Tongue (tissue), 2 donors: ENCODE measurements around the gene ADK. TPM values are rescaled to one million over a fixed set of nuclear protein-coding genes. Genes with fewer than 3 reads are reported as not detected.
"Not testable (repeated sequence)": the region's sequence is repeated elsewhere in the genome, so short reads cannot be mapped to it uniquely, and the experiment has no call there.

Source experiments
- DNase-seq: peaks from one replicate; pipeline ENCODE4 v3.0.0-alpha.2; 2015
- total RNA-seq: library from RNA; depleted of rRNA; stranded (reverse); fragments of >200 nt; gene quantifications from one replicate; pipeline ENCODE4 v1.2.3, GENCODE V29; 2014

The ADK gene
- total RNA-seq, 1 donor from 2014 or later: 61.4 TPM

DNA sequence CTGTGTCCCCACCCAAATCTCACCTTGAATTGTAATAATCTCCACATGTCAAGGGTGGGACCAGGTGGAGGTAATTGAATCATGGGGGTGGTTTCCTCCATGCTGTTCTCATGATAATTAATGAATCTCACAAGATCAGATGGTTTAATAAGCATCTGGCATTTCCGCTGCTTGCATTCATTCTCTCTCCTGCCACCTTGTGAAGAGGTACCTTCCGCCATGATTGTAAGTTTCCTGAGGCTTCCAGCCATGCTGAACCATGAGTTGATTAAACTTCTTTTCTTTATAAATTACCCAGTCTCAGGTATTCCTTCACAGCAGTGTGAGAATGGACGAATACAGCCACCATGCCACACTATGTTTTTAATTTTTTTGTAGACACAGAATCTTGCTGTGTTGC is 345.3 kb downstream of the ADK start:
- DNase-seq: not testable (repeated sequence)

DNA sequence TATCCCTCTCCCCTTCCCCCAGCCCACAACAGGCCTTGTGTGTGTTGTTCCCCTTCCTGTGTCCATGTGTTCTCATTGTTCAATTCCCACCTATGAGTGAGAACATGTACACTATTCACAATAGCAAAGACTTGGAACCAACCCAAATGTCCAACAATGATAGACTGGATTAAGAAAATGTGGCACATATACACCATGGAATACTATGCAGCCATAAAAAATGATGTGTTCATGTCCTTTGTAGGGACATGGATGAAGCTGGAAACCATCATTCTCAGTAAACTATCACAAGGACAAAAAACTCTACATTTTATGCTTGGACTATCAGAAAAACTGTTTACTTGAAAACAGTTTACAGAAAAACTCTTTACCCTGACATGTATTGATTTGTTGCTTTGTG is 347.6 kb downstream of the ADK start:
- DNase-seq: not testable (repeated sequence)

DNA sequence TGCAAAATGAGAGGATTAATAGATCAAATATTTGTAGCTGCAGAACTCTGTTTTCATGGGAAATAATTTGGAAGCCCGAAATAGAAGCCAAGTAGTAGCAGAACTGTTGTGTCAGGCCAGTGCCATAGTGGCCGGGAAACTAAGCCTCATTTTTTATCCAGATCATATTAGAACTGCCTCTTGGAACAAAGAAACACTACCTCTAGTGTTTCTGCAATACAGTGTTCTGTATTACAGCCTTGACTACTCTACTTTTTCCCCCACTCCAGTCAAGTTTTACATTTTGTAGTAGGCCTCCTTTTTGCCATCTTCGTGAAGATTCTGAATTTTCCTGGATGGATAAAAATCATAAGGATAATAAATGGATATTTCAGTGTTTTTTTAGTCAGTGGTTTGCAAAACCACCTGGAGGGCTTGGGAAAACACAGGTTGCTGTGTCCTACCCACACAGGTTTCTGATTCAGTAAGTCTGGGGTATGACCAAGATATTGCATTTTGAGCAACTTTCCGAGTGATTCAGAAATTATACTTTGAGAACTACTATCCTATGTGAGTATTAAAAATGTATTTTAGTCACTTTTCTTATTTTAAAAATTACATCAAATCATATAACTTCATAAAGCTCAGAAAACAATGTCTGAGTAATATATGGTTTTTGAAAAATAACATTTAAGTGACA is 349.1 kb downstream of the ADK start:
- DNase-seq: no peak

DNA sequence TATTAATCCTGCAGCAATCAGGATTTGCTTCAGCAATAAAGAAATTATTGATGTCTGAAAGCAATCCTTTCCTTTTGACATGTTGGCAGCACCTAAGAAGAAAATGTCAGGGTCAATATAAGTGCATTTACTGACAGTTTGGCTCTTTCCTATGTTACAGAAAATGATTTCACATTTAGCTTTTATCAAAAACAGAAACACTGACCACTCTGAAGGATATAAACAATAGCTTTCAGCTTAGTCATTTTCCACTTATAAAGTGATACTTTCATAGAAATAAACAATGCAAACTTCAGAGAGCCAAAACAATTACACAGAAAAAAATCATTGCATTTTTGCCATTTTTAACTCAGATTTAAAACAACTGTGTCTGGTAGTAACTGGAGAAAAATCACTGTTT is 349.8 kb downstream of the ADK start:
- DNase-seq: peak; percentile 11

DNA sequence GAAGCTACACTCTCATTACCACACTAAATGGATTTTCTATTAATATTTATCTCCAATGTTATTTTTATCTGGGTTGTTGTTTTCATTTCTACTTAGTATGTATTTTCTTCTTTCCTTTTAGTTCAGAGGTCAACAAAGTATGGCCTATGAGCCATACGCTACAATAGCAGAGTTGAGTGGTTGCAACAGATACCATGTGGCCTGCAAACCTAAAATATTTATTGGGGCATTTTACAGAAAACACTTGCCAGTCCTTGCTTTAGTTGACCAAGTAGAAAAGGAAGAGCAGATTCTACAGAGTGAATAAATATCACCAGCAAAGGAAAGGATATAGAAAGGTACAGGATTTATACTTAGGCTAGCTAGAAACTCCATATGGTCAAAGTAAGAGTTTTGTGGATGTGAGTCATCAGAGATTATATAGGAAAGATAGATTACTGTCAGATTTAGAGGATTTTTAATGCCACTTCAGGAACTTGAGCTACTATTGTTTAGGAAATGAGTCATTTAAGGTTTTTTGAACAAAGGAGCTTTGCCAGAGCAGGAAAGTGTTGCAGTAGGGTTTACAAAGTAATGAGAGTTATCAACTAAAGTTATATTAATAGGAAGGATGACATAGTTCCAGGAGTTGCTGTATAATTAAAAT is 352.1 kb downstream of the ADK start:
- no peak for DNase-seq

DNA sequence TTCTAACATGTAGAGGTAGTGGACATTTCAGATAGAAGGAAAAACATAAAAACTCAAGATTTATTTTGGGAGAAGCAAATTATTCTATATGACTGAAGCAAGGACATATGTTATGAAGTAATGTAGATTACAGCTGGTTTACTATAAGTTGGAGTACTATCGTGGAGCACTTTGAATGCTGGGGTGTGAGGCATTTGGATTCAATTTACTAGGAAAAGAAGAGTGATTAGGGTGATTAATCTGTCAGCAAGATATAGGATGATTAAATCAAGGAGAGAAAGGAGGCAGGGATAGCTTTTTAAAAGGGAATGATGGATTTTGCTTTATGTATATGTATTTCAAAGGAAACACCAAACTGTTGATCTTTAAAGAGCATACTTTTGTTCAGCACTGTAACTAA is 356.9 kb downstream of the ADK start:
- DNase-seq: no peak

DNA sequence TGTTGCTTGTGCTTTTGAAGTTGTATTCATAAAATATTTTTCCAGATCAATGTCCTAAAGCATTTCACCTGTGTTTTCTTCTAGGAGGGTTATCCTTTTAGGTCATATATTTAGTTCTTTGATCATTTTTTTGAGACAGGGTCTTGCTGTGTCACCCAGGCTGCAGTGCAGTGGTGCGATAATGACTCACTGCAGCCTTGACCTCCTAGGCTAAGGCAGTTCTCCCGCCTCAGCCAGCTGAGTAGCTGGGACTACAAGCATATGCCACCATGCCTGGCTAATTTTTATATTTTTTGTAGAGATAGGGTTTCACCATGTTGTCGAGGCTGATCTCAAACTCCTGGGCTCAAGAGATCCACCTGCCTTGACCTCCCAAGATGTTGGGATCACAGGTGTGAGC is 359.6 kb downstream of the ADK start:
- DNase-seq: no peak

DNA sequence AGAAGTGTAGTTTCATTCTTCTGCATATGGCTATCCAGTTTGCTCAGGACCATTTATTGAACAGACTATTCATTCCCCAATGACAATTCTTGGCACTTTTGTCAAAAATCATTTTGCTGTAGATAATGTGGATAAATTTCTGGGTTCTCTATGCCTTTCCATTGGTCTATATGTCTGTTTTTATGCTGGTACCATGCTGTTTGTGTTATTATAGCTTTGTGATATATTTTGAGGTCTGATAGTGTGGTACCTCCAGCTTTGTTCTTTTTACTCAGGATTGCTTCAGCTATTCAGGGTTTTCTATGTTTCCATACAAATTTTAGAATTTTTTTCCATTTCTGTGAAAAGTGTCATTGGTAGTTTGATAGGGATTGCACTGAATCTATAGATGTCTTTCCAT is 360.0 kb downstream of the ADK start:
- no peak for DNase-seq

DNA sequence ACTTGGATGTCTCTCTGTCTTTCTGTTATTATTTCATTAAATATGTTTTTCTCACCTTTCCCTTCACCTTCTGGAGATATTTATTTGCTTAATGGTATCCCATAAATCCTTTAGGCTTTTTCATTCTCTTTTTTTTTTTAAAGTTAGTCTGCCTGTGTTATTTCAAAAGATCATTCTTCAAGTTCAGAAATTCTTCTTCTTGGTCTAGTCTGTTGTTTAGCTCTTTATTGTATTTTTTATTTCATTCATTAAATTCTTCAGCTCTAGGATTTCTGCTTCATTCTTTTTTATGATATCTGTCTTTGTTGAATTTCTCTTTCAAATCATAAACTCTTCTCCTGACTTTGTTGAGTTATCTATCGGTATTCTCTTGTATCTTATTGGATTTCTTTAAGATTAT is 363.3 kb downstream of the ADK start:
- DNase-seq: no peak

DNA sequence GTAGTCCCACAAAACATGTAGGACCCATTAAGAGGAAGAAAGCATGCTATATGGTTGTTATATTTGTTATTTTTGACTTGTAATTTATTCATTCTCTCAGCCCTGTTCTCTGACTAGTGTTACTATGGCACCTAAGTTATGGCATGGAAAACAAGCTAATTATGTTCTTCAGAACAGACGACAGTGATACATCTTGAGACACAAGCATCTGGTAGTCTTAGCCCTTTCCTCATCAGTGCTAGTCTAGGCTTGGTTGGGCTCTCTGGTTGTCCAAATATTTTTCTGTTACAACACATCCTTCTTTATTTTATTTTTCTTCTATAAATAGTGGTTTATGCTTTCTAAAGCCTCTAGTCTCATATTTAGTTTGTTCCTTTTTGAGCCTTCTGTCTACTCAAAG is 367.0 kb downstream of the ADK start:
- no peak for DNase-seq

DNA sequence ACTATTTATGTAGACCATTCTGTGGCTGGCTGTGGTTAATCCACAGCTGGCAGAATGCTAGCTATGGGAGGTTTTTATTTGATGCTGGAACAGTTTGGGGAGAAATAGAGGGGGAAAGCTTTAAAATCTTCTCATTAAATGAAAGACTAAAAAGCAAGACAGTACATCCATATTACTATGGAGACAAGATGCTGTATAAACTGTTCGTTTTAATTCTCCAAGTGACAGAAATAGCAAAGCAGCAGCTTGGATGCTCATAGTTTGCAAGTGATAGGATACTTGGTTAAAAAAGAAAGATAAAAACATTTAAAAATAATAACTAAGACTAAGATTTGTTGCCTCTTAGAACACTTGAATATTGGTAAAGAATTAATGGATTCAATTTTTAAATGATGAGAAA is 370.5 kb downstream of the ADK start:
- no peak for DNase-seq

DNA sequence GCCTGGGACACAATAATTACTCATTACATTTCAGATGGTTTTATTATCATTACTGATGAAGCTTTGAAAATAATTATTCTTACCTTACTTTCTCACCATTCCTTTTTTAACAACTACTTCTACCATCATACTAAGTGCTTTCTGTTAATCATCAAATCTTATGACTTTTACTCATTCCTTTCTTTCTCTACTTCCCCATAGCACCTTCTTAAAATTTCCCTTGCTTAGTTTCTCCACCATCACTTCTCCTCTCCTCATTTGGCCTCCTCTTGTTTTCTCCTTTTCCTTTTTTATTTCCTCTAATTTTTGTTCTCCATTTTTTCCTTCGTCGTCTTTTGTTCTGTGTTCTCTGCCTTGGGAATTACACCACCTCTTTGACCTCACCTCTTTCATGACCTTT is 372.2 kb downstream of the ADK start:
- DNase-seq: no peak

DNA sequence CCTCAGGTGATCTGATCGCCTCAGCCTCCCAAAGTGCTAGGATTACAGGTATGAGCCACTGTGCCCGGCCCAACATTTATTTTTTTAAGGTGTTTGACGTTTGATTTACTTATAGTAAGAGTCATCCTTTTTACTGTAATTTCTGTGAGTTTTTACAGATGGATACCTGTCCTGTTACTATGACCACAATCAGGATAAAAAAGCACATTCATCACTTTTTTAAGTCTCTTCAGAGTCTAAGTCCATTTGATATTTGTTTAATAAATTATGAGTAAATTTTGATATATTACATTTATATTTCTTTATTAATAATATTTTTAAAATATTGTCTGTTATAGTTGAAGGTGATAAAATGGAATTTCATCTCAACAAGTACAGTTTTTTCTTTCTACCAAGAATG is 374.9 kb downstream of the ADK start:
- no peak for DNase-seq

DNA sequence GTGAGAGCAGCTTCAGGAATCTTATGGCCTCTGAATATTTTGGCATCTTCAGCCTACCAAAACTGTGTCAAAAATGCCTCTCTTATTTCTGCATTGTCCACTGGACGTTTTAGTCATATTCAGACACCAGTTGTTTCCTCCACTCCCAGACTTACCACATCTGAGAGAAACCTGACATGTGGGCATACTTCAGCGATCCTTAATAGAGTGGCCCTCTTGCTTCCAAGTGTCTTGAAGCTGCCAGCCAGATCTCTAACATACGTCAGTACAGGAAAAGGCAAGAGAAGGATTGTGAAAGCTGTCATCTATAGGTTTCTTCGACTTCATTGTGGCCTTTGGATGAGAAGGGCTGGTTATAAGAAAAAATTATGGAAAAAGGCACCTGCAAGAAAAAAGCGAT is 376.6 kb downstream of the ADK start:
- not testable (repeated sequence) for DNase-seq

DNA sequence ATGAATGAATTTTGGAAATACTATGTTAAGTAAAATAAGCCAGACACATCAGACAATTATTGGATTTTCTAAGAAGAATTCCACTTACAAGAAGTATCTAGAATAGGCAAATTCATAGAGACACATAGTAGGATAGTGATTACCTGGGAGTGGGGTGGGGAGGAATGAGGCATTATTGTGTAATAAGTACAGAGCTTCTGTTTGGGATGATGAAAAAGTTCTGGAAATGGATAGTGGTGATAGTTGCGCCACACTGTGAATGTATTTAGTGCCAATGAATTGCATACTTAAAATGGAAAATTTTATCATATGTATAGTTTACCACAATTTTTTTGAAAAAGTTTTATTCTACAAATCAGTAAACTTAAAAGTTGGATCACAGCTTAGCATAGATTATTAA is 378.2 kb downstream of the ADK start:
- DNase-seq: no peak

DNA sequence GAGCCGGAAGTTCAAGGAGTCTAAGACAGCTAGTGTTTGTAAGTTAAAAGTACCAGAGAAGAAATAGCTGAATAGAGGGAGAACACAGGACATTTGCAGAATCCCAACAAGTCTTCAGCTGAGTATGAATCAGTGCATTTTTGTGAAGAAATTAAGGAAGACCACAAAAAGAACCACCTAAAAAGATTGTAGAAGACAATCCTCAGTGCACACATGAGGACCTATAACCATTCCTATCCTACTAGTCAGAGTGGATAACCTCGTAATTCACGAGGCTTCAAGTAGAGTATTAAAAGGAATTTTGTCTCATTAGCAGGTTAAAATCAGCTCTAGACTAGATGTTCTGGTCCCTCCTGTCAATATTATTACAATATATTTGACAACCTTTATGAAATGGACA is 380.0 kb downstream of the ADK start:
- DNase-seq: no peak

DNA sequence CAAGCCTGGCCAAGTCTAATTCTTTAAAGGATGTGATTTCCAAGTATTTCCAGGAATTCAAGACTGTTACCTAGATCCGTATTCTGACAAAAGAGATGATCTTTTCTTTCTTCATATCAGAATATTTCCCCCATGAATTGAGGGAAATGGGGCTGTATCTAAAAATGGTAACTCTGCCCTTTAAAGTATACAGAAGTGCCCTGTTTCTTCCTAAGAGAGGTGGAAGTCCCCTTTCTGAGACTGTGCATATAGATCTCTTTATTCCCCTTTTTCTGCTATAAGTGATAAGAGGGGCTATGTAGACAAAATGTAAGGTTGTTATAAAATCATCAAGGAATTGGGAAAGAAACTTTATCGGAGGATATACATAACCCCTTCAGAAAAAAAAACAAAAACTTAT is 388.3 kb downstream of the ADK start:
- no peak for DNase-seq

DNA sequence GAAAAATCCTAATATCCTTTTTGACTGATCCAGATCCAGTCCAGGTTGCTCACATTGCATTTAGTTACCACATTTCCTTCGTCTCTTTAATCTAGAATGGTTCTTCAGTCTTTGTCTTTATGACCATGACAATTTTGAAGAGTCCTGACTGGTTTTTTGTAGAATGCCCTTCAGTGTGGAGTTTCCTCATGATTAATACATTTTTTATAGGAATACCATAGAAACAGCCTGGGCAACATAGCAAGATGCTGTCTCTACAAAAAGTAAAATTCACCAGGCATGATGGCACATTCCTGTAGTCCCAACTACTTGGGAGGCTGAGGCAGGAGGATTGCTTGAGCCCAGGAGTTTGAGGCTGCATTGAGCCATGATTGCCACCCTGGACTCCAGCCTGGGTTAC is 390.4 kb downstream of the ADK start:
- no peak for DNase-seq

DNA sequence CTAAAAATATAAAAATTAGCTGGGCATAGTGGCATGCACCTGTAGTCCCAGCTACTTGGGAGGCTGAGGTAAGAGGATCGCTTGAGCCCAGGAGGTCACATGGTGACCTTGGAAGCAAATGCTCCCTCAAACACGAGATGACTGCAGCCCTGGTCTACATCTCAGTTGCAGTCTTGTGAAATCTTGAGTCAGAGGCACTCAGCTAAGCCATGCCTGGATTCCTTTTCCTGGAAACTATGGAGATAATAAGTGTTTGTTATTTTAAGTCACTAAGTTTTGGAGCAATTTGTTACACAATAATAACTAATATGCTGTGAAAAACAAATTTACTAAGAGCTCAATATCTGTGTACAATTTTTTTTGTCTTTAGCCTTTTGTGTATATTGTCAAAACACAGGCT is 391.1 kb downstream of the ADK start:
- no peak for DNase-seq

DNA sequence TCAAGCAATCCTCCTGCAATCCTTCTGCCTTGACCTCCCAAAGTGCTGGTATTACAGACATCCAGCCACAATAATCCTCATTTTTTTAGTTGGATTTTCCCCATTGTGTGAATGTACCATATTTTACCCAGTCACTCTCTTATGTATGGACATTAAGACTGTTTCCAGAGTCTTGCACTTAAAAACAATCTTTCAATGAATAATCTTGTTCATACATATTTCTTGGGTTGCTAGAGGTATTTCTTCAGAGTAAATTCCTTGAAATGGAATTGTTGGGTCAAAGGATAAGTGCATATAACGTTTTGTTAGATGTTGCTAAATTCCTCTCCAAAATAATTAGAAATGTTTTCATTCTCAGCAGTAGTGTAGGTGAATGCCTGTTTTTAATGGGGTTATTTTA is 392.3 kb downstream of the ADK start:
- DNase-seq: no peak

DNA sequence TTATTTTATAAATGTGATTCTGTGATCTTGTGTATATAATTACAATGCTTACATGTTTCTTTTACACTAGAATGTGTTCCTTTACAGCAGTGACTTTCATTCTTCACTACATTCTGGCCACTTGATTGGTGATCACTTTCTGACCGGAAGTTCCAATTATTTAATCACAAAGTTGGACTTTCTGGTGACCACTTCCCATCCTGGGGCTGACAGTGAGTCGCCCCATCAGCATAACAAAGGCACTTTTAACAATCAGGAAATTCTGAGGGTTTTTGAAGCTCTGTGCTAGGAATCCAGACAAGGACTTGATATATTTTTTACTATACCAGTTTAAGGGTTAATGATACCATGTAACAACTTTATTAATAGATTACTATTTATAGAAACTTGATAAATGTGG is 393.1 kb downstream of the ADK start:
- DNase-seq: no peak

DNA sequence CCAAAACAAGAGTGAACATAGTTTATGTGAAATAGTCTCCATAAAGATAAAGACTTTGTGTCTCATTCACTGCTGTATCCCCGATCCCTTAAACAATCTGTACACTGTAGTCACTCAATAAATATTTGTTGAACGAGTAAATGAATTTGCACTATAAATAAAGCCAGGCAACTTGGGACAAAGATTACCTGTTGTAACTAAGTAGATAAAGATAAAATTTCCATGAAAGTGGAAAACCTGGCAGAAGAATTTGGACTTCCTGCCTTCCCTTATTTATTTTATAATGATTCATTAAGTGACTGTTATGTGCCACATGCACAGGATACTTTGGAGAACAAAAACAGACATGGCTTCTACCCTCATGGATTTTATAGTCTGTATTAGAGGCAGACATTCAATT is 397.7 kb downstream of the ADK start:
- DNase-seq: no peak

DNA sequence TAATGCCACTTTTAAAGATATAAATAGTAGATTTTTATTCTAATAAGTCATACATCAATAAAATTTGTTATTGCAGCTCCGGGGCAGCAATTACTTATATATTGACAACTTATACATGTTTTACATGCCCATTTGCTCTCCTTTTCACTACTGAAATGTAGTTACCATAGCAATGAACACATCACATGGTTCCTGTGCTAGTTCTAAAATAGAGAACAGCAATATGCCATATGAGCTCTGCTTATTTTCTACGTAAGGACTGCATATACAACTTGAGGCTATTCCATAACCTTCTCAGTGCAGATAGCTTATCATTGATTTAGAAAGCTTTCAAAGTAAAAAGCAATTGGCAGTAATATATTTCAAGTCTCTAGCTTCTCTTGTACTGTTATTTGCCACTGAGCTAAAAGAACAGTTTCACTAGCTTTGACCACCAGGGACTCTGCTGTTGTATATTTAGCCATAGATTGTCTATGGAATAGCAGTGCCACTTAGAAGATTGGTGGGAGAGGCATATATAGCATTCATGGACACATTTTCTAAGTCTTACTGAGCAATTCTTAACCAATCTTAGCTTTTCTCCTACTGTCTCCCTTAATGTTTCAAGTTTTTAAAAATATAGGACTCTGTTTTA is 405.2 kb downstream of the ADK start:
- no peak for DNase-seq

DNA sequence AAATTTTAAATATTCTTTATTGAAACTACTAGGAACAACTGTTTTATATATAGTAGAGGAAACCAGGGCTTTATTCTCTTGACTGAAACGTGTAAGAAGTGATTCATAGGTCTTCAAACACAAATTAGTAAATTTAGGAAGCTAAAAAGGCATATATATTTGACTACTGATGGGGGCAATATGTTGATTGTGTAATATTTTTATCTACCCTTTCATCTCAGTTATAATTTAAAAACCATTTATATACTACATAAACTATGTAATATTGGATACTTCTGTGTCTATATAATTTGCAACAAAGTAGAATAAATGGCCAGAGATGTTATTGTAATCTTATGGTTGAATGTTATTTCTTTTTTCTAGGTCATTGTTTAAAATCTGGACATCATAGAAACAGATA is 406.1 kb downstream of the ADK start:
- no peak for DNase-seq
